AG09319 (cell line): ENCODE data around the gene OGFOD1.

ENCODE experiments used
- DNase-seq: peaks from one replicate; pipeline ENCODE4 v3.0.0-alpha.2; 2010; ENCODE audit warnings: low read depth; ENCODE audit errors: extremely low read depth
- TF ChIP-seq, protein P1 (sequence below): IDR thresholded peaks from 2 replicates; pipeline ENCODE4 v1.5.1; 2011; ENCODE audit warnings: low read depth, mild to moderate bottlenecking, inconsistent platforms, low read length, moderate library complexity

Gene OGFOD1

DNA sequence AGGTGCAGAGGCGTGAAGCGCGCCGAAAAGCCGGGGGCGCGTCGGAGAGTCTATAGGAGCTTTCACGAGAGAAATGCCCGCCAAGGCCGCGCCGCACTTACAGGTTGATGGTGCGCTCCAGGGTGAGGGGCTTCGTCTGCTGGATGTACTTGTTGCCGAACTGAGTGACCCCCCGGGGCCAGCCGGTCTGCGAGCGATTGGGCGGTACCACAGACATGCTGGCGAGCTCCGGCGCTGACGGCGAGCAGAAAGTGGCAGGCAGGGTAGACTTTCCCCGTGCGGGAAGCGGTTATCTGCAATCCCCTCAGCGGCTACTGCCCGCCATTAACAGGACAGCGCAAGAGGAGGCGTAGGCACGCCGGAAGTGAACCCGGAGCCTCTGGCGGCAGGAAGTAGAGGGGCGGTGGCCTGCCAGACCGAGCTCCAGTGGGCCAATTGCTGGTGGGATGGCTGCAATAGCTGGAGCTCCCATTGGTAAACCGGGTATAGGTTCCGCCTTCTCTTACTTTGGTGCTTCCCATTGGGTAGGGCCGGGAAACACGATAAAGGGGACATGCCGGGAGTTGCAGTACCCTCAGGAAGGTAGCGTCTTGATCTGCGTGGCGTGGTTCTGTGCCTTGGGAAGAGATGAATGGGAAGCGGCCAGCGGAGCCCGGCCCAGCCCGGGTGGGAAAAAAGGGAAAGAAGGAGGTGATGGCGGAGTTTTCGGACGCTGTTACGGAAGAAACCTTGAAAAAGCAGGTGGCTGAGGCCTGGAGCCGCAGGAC, at the start of gene OGFOD1, which contains the start of gene NUDT21:
Gene OGFOD1 (plus strand): TSS at position 569 of the 767 bp plus-strand sequence. CDS start 59 bp downstream, at position 628.
Gene NUDT21 (minus strand): TSS at position 347 of the 767 bp plus-strand sequence. CDS start 130 bp downstream, at position 217.
- TF ChIP-seq, protein P1, sequence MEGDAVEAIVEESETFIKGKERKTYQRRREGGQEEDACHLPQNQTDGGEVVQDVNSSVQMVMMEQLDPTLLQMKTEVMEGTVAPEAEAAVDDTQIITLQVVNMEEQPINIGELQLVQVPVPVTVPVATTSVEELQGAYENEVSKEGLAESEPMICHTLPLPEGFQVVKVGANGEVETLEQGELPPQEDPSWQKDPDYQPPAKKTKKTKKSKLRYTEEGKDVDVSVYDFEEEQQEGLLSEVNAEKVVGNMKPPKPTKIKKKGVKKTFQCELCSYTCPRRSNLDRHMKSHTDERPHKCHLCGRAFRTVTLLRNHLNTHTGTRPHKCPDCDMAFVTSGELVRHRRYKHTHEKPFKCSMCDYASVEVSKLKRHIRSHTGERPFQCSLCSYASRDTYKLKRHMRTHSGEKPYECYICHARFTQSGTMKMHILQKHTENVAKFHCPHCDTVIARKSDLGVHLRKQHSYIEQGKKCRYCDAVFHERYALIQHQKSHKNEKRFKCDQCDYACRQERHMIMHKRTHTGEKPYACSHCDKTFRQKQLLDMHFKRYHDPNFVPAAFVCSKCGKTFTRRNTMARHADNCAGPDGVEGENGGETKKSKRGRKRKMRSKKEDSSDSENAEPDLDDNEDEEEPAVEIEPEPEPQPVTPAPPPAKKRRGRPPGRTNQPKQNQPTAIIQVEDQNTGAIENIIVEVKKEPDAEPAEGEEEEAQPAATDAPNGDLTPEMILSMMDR, result no peak; the same call in 1 of the 2 replicates
- DNase-seq, result peak; percentile 92

GRCh38 chr16:56405977-56406672, 45.2 kb upstream of the OGFOD1 start:
- DNase-seq, result no peak
- TF ChIP-seq, protein P1, result no peak

- DNase-seq, result no peak
Measured at GRCh38 chr16:56408379-56409098, 42.8 kb upstream of the OGFOD1 start.

GRCh38 chr16:56409195-56409594, 42.2 kb upstream of the OGFOD1 start:
- TF ChIP-seq, protein P1, result no peak
- no peak for DNase-seq

More at GRCh38 chr16:56408379-56409098, 42.8 kb upstream of the OGFOD1 start:
- TF ChIP-seq, protein P1, result no peak

GRCh38 chr16:56411123-56411522, 40.2 kb upstream of the OGFOD1 start:
- TF ChIP-seq, protein P1, result no peak
- DNase-seq, result no peak

- TF ChIP-seq, protein P1, result no peak
- DNase-seq, result no peak
Measured at GRCh38 chr16:56411624-56412023, 39.7 kb upstream of the OGFOD1 start.
